ENCODE data around the gene ANO10. TPM values are rescaled to one million over a fixed set of nuclear protein-coding genes. Genes with fewer than 3 reads are reported as not detected.
"Not testable (repeated sequence)": the region's sequence is repeated elsewhere in the genome, so short reads cannot be mapped to it uniquely, and the experiment has no call there.

The ANO10 gene
- total RNA-seq, 1 donor from 2014 or later = 56.9 TPM

DNA sequence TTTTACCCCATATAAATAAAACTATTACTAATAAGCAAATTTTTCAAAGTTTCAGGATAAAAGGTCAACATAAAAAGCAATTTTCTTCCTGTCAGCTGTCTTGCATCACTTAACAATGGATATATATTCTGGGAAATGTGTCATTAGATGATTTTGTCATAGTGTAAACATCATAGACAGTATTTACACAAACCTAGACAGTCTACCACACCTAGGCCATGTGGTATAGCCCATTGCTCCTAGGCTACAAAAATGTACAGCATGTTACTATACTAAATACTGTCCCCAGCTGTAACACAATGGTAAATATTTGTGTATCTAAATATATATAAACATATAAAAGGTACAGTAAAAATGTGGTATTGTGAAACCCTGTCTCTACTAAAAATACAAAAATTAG lies 156.7 kb downstream of the ANO10 start:
- no peaks in the 10 kb centered on the region for H3K27me3 Mint-ChIP-seq (ENCODE audit: low read depth)
- TF ChIP-seq, protein P1, sequence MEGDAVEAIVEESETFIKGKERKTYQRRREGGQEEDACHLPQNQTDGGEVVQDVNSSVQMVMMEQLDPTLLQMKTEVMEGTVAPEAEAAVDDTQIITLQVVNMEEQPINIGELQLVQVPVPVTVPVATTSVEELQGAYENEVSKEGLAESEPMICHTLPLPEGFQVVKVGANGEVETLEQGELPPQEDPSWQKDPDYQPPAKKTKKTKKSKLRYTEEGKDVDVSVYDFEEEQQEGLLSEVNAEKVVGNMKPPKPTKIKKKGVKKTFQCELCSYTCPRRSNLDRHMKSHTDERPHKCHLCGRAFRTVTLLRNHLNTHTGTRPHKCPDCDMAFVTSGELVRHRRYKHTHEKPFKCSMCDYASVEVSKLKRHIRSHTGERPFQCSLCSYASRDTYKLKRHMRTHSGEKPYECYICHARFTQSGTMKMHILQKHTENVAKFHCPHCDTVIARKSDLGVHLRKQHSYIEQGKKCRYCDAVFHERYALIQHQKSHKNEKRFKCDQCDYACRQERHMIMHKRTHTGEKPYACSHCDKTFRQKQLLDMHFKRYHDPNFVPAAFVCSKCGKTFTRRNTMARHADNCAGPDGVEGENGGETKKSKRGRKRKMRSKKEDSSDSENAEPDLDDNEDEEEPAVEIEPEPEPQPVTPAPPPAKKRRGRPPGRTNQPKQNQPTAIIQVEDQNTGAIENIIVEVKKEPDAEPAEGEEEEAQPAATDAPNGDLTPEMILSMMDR (IDR thresholded peaks at IDR 0.05) = no peak
- H3K9me3 Mint-ChIP-seq (ENCODE audit: low read depth) = peaks cover 3% of the 10 kb centered on the region
- no peak overlapping the region for H3K27ac Mint-ChIP-seq (ENCODE audit: unreplicated experiment)
- no peak for DNase-seq (ENCODE audit: low spot score)
- no peaks in the 10 kb centered on the region for H3K4me1 Mint-ChIP-seq (ENCODE audit: low read depth)
- no peak overlapping the region for H3K4me3 Mint-ChIP-seq (ENCODE audit: unreplicated experiment)
- peaks cover 14% of the 10 kb centered on the region for H3K36me3 Mint-ChIP-seq (ENCODE audit: low read depth)

DNA sequence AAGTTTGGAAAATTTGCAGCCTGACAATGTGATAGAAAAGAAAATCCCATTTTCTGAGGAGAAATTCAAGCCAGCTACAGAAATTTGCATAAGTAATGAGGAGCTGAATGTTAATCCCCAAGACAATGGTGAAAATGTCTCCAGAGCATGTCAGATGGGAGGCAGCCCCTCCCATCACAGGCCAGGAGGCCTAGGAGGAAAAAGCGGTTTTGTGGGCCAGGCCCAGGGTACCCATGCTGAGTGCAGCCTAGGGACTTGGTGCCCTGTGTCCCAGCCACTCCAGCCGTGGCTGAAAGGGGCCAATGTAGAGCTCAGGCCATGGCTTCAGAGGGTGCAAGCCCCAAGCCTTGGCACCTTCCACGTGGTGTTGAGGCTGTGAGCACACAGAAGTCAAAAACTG lies 159.2 kb downstream of the ANO10 start:
- not testable (repeated sequence) for H3K27me3 Mint-ChIP-seq (ENCODE audit: low read depth); H3K4me1 Mint-ChIP-seq (ENCODE audit: low read depth); DNase-seq (ENCODE audit: low spot score); H3K9me3 Mint-ChIP-seq (ENCODE audit: low read depth); H3K27ac Mint-ChIP-seq (ENCODE audit: unreplicated experiment); H3K4me3 Mint-ChIP-seq (ENCODE audit: unreplicated experiment)
- H3K36me3 Mint-ChIP-seq (ENCODE audit: low read depth) = peaks cover 14% of the 10 kb centered on the region

DNA sequence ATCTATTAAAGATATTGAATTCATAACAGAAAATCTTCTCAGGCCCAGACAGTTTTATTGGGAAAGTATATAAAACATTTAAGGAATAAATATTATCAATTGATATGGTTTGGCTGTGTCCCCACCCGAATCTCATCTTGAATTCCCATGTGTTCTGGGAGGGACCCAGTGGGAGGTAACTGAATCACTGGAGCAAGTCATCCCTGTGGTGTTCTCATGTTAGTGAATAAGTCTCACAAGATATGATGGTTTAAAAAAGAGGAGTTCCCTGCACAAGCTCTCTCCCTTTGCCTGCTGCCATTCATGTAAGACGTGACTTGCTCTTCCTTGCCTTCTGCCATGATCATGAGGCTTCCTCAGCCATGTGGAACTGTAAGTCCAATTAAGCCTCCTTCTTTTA lies 160.5 kb downstream of the ANO10 start:
- Mint-ChIP-seq H3K27ac (ENCODE audit: unreplicated experiment) (no peak overlapping the region), H3K27me3 (ENCODE audit: low read depth) (no peaks in the 10 kb centered on the region)
- DNase-seq (ENCODE audit: low spot score) = no peak

DNA sequence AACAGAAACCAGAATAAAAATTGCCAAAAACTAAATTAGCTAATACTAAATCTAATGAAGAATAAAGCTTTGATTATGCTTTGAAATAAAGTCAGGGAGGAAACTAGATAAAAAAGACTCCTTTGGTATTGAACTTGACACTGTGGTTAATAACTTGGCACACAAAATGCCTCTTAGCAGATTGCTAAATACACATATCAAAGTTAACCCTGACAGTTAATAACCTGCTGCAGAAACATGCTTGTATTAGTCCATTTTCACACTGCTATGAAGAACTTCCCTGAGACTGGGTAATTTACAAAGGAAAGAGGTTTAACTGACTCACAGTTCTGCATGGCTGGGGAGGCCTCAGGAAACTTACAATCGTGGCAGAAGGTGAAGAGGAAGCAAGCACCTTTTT lies 164.8 kb downstream of the ANO10 start:
- DNase-seq (ENCODE audit: low spot score); H3K4me1 Mint-ChIP-seq (ENCODE audit: low read depth); H3K36me3 Mint-ChIP-seq (ENCODE audit: low read depth); H3K27ac Mint-ChIP-seq (ENCODE audit: unreplicated experiment); H3K9me3 Mint-ChIP-seq (ENCODE audit: low read depth); H3K27me3 Mint-ChIP-seq (ENCODE audit: low read depth); H3K4me3 Mint-ChIP-seq (ENCODE audit: unreplicated experiment): not testable (repeated sequence)

More for the DNA sequence above, 160.5 kb downstream of the ANO10 start:
- Mint-ChIP-seq H3K4me3 (ENCODE audit: unreplicated experiment) (no peak overlapping the region), H3K36me3 (ENCODE audit: low read depth) (peaks cover 14% of the 10 kb centered on the region), H3K4me1 (ENCODE audit: low read depth) (no peaks in the 10 kb centered on the region), H3K9me3 (ENCODE audit: low read depth) (peaks cover 3% of the 10 kb centered on the region)
- TF ChIP-seq, protein P1 (IDR thresholded peaks at IDR 0.05) = peak; percentile 3

DNA sequence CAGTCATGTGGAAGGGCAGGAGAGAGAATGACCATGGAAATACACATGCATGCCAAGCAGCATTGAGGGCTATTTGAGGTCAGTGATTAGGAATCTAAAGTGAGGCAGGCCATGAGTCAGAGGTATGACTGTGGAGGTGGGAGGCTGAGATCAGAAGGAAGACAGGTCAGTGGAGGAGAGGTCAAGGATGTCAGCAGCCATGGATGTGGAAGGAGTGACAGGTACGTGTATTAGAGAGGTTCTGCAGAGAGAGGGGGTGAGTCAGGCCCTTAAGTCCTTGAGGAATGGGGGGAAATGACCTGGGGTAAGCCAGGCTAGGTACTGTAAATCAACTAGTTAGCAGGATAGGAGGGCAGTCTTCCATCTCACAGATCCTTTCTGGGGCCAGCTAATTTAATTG lies 166.6 kb downstream of the ANO10 start:
- Mint-ChIP-seq H3K4me3 (ENCODE audit: unreplicated experiment) (no peak overlapping the region), H3K9me3 (ENCODE audit: low read depth) (no peaks in the 10 kb centered on the region), H3K27ac (ENCODE audit: unreplicated experiment) (no peak overlapping the region), H3K36me3 (ENCODE audit: low read depth) (no peaks in the 10 kb centered on the region), H3K4me1 (ENCODE audit: low read depth) (no peaks in the 10 kb centered on the region), H3K27me3 (ENCODE audit: low read depth) (no peaks in the 10 kb centered on the region)
- no peak for DNase-seq (ENCODE audit: low spot score)
- TF ChIP-seq, protein P1 (IDR thresholded peaks at IDR 0.05) = no peak

DNA sequence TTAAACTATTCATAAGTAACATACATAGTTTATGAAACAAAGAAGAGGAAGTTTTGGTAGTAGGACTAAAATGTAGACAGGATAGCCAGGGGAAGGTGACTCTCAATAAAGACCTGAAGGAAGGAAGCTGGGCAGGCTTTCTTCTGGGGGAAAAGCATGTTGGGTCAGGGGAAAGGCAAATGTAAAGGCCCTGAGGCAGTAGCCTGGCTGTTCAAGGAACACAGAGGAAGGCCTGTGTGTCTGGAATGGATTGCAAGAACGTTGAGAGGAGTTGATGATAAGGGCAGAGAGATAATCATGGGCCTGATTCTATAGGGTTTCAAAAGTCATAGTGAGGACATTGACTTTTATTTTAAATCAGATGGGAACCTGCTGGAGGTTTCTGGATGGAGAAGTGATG lies 167.8 kb downstream of the ANO10 start:
- Mint-ChIP-seq H3K9me3 (ENCODE audit: low read depth) (no peaks in the 10 kb centered on the region), H3K4me1 (ENCODE audit: low read depth) (no peaks in the 10 kb centered on the region), H3K27me3 (ENCODE audit: low read depth) (no peaks in the 10 kb centered on the region), H3K36me3 (ENCODE audit: low read depth) (no peaks in the 10 kb centered on the region), H3K4me3 (ENCODE audit: unreplicated experiment) (no peak overlapping the region), H3K27ac (ENCODE audit: unreplicated experiment) (no peak overlapping the region)
- DNase-seq (ENCODE audit: low spot score) = no peak
- TF ChIP-seq, protein P1 (IDR thresholded peaks at IDR 0.05) = no peak
